HepG2 (cell line): ENCODE results near the gene ZER1. TPM values are rescaled to one million over a fixed set of nuclear protein-coding genes. Genes with fewer than 3 reads are reported as not detected.
A peak's percentile ranks its signal among the peaks of the same experiment; 100 is the strongest.

Experiments
- ATAC-seq: fragments of 200-7000 bp; cut with Tn5 transposase; 3 replicates; pipeline ENCODE4 v1.9.1; 2020; ENCODE audit warnings: mild to moderate bottlenecking, moderate library complexity
- BruUV-seq: library from RNA; stranded (reverse); fragments of 400-500 nt; replicated peaks from 2 replicates; lab custom pipeline; 2021; lab: Mats Ljungman, UMichigan
- CTCF ChIA-PET: fragments of 300-600 bp; formaldehyde crosslinking; extraction: SDS; loops from one replicate; lab custom pipeline; 2021; ENCODE audit warnings: low total read pairs, inconsistent platforms, low intra/inter-chr PET ratio; lab: Yijun Ruan, JAX
- POLR2A ChIA-PET: fragments of 350-600 bp; sonication (Branson Sonifier 250); formaldehyde crosslinking; loops from one replicate; lab custom pipeline; 2020; ENCODE audit warnings: antibody characterized with exemption, inconsistent platforms; lab: Yijun Ruan, JAX
- DNase-seq: peaks from one replicate; pipeline ENCODE4 v3.0.0-alpha.2; 2015; ENCODE audit warnings: low spot score
- FAIRE-seq: peaks from 3 replicates; lab custom pipeline; 2011; peaks lifted over from hg19 to GRCh38; lab: Jason Lieb, UNC
- H2AFZ ChIP-seq: one replicate; pipeline ENCODE4 v1.6.1; 2011; ENCODE audit warnings: low read length, inconsistent platforms
- H3K27ac ChIP-seq: fragments of 300-600 bp; 3 replicates; pipeline ENCODE4 v1.8.0; 2011; ENCODE audit warnings: mixed run types, mild to moderate bottlenecking, mixed read lengths, low read length, inconsistent platforms; ENCODE audit not compliant: insufficient read depth; ENCODE audit errors: extremely low read length
- H3K27me3 ChIP-seq, 2 experiments: fragments of 200-600 bp in 1 of 2; 2 replicates in 1 of 2; 3 replicates in 1 of 2; pipeline versions ENCODE4 v1.6.0 to v1.8.0; 2011; ENCODE audit warnings: low read length in 2 of 2, mild to moderate bottlenecking in 2 of 2, moderate library complexity in 2 of 2, inconsistent platforms in 1 of 2; ENCODE audit not compliant: insufficient read depth in 2 of 2, control insufficient read depth in 1 of 2
- H3K36me3 ChIP-seq, 2 experiments: fragments of 200-600 bp in 1 of 2; replicated peaks in 1 of 2; 2 replicates in 1 of 2; 3 replicates in 1 of 2; pipeline versions ENCODE4 v1.5.1 to v1.8.0; 2011; ENCODE audit warnings: low read length in 2 of 2, inconsistent platforms in 1 of 2; ENCODE audit not compliant: insufficient read depth in 2 of 2, control insufficient read depth in 1 of 2
- H3K4me1 ChIP-seq: 2 replicates; pipeline ENCODE4 v1.5.1; 2012; ENCODE audit warnings: low read length, inconsistent platforms; ENCODE audit not compliant: insufficient read depth
- H3K4me2 ChIP-seq: 2 replicates; pipeline ENCODE4 v1.6.0; 2011; ENCODE audit warnings: low read depth, low read length, inconsistent platforms
- H3K4me3 ChIP-seq, 3 experiments: fragments of 200-600 bp in 1 of 3; sonication (generic), shearing (Covaris generic) in 1 of 3; replicated peaks in 1 of 3; 2 replicates each; pipeline ENCODE4 v1.5.1; 2011 to 2016; ENCODE audit warnings: low read length in 3 of 3, inconsistent platforms in 2 of 3, low read depth in 2 of 3, mild to moderate bottlenecking in 2 of 3, control low read depth in 1 of 3, mixed read lengths in 1 of 3; ENCODE audit not compliant: insufficient read depth in 1 of 3
- H3K79me2 ChIP-seq: one replicate; pipeline ENCODE4 v1.6.1; 2011; ENCODE audit warnings: low read length, inconsistent platforms; ENCODE audit not compliant: insufficient read depth
- H3K9ac ChIP-seq: 2 replicates; pipeline ENCODE4 v1.6.0; 2011; ENCODE audit warnings: mild to moderate bottlenecking, low read depth, low read length, inconsistent platforms; ENCODE audit not compliant: insufficient read depth
- H3K9me3 ChIP-seq: 2 replicates; pipeline ENCODE4 v1.5.1; 2012; ENCODE audit warnings: mild to moderate bottlenecking, low read length
- H4K20me1 ChIP-seq: 2 replicates; pipeline ENCODE4 v1.6.0; 2011; ENCODE audit warnings: inconsistent platforms, mild to moderate bottlenecking, low read length, moderate library complexity; ENCODE audit not compliant: insufficient read depth
- CTCF ChIP-seq: sonication (generic); formaldehyde crosslinking; IDR thresholded peaks from 2 replicates; pipeline ENCODE4 v1.5.0; 2020; ENCODE audit warnings: mild to moderate bottlenecking, missing genetic modification reagents, moderate library complexity
- DDIT3 ChIP-seq: sonication (generic); formaldehyde crosslinking; IDR thresholded peaks from 2 replicates; pipeline ENCODE4 v1.4.0; 2020; ENCODE audit warnings: mild to moderate bottlenecking, missing genetic modification reagents
- DMAP1 ChIP-seq: IDR thresholded peaks from 2 replicates; pipeline ENCODE4 v1.6.1; 2016
- ELF1 ChIP-seq: sonication (generic); formaldehyde crosslinking; IDR thresholded peaks from 2 replicates; pipeline ENCODE4 v1.4.0; 2020; ENCODE audit warnings: missing genetic modification reagents
- EZH2 ChIP-seq: conservative IDR thresholded peaks from 2 replicates; pipeline ENCODE4 v1.6.1; 2012; ENCODE audit warnings: mild to moderate bottlenecking, low read depth, low read length, moderate library complexity
- GTF3A ChIP-seq: sonication (generic); formaldehyde crosslinking; conservative IDR thresholded peaks from 2 replicates; pipeline ENCODE4 v1.4.0; 2020; ENCODE audit warnings: mild to moderate bottlenecking, missing genetic modification reagents
- IRF2 ChIP-seq: IDR thresholded peaks from 2 replicates; pipeline ENCODE4 v1.6.1; 2018; ENCODE audit warnings: missing genetic modification reagents, missing compliant biosample characterization
- KDM1A ChIP-seq: IDR thresholded peaks from 2 replicates; pipeline ENCODE4 v1.6.1; 2016; ENCODE audit warnings: missing compliant biosample characterization
- NFE2L1 ChIP-seq: sonication (generic); formaldehyde crosslinking; IDR thresholded peaks from 2 replicates; pipeline ENCODE4 v1.4.0; 2020; ENCODE audit warnings: missing genetic modification reagents, mild to moderate bottlenecking, borderline replicate concordance
- POGZ ChIP-seq: sonication (generic); formaldehyde crosslinking; IDR thresholded peaks from 2 replicates; pipeline ENCODE4 v1.4.0; 2020; ENCODE audit warnings: mild to moderate bottlenecking, missing genetic modification reagents
- RNF2 ChIP-seq: fragments of 450-650 bp; conservative IDR thresholded peaks from 2 replicates; pipeline ENCODE4 v1.6.1; 2016; ENCODE audit warnings: low read depth
- TRIM22 ChIP-seq: fragments of 450-650 bp; IDR thresholded peaks from 2 replicates; pipeline ENCODE4 v1.6.1; 2017
- ZBTB34 ChIP-seq: sonication (generic); formaldehyde crosslinking; IDR thresholded peaks from 2 replicates; pipeline ENCODE4 v1.8.0; 2022; ENCODE audit warnings: mild to moderate bottlenecking, missing genetic modification reagents
- ZFP1 ChIP-seq: IDR thresholded peaks from 2 replicates; pipeline ENCODE4 v1.6.1; 2016
- ZFX ChIP-seq: sonication (generic); formaldehyde crosslinking; IDR thresholded peaks from 2 replicates; pipeline ENCODE4 v1.4.0; 2020; ENCODE audit warnings: mild to moderate bottlenecking, low read depth, missing genetic modification reagents, moderate library complexity
- ZKSCAN8 ChIP-seq: IDR thresholded peaks from 2 replicates; pipeline ENCODE4 v1.6.1; 2016; ENCODE audit warnings: borderline replicate concordance, missing genetic modification reagents, missing compliant biosample characterization
- ZNF263 ChIP-seq: sonication (generic); formaldehyde crosslinking; IDR thresholded peaks from 2 replicates; pipeline ENCODE4 v1.4.0; 2020; ENCODE audit warnings: missing genetic modification reagents
- WGBS: methylation state at CpG from one replicate; pipeline ENCODE4 v1.1.6; 2017; ENCODE audit warnings: low lambda C conversion rate; 5-methylcytosine and 5-hydroxymethylcytosine counted together
- in situ Hi-C: cut with HindIII; loops from 2 replicates; pipeline ENCODE4 v1.10.0; 2017; ENCODE audit warnings: low pct_unique_long_range_greater_than_20kb; ENCODE audit not compliant: extremely low pct_ligation_motif_present
- intact Hi-C: fragments of 100-400 bp; cut with micrococcal nuclease; formaldehyde crosslinking; loops from one replicate; pipeline ENCODE4 v1.10.0; 2022; ENCODE audit not compliant: unreplicated experiment
- polyA plus RNA-seq, 8 experiments: library from polyadenylated mRNA; depleted of rRNA in 3 of 8; stranded (reverse) in 7 of 8; unstranded in 1 of 8; fragments of >200 nt; fragmentation: Illumina TruSeq in 4 of 8; extraction: Trizol in 4 of 8; gene quantifications; 2 replicates each; pipeline versions ENCODE4 v1.2.1 to v1.2.3, GENCODE V29; 2011 to 2016; ENCODE audit warnings: low read depth in 4 of 8, missing spikeins in 1 of 8, mixed read lengths in 1 of 8; ENCODE audit not compliant: insufficient read depth in 1 of 8
- total RNA-seq, 5 experiments: library from RNA; depleted of rRNA; stranded (reverse); fragments of >200 nt; fragmentation: Illumina TruSeq; extraction: Trizol; gene quantifications; 2 replicates each; pipeline ENCODE4 v1.2.3, GENCODE V29; 2016; ENCODE audit warnings: low read depth in 1 of 5
- TF ChIP-seq, protein P1 (sequence below): sonication (generic); formaldehyde crosslinking; IDR thresholded peaks from 2 replicates; pipeline ENCODE4 v1.9.0; 2021; ENCODE audit warnings: missing genetic modification reagents, borderline replicate concordance

ZER1 gene
- total and polyA plus RNA-seq, 2 of the 13 experiments (the other 11 are each of a cell fraction or from before 2014, with no cell fraction given) = 7.7 to 40.0 TPM

- ChIA-PET POLR2A (interaction anchor here (1.0 kb wide), 1 partner anchor 18 kb away, joined by 6 read pairs; no protein-coding TSS in a partner anchor), CTCF (interaction anchor here (0.7 to 2.6 kb wide), 5 partner anchors 31 to 115 kb away, joined by 3 to 17 read pairs (median 4); partner anchors contain the start of gene ENDOG)
- peak within 1 kb of the TSS; percentile 85 for H3K27ac ChIP-seq
- in situ Hi-C loops = no loop called here
- no peaks in the 10 kb centered on the region for H3K9me3 ChIP-seq
- DNase-seq (peak; percentile 74), ATAC-seq (peak; percentile 87), FAIRE-seq (no peak)
- H4K20me1 ChIP-seq = no peaks in the 10 kb centered on the region
- BruUV-seq = TSS peak; percentile 55
- intact Hi-C loops = loop anchor here (5.0 kb wide), 1 partner anchor 65 kb away; no protein-coding TSS in a partner anchor
- no peak within 1 kb of the TSS for H2AFZ ChIP-seq
- no peaks in the 10 kb centered on the region for H3K27me3 ChIP-seq
- H3K4me3 ChIP-seq = peak within 1 kb of the TSS; percentile 89 to 97 (median 92)
- WGBS = 0% methylated on average over 8 of the region's 65 CpGs
- H3K36me3 ChIP-seq = peaks cover 4 to 12% of the 10 kb centered on the region in 2 experiments; a peak in 4 of 5 replicates
- H3K4me1 ChIP-seq = peaks cover 13% of the 10 kb centered on the region
- H3K4me2 ChIP-seq = peak within 1 kb of the TSS; percentile 92
- peaks cover 8% of the 10 kb centered on the region for H3K79me2 ChIP-seq
- H3K9ac ChIP-seq = peak within 1 kb of the TSS; percentile 78
- TF ChIP-seq ELF1 (CRISPR knock-in tag) = peak; percentile 68
- 0 out of 2 replicates have a peak, but pooled peaks have one; percentile 30 for TF ChIP-seq IRF2 (CRISPR knock-in tag)
- TF ChIP-seq TRIM22 = no peak
- no peak for TF ChIP-seq ZNF263 (CRISPR knock-in tag)
- no peak for TF ChIP-seq DDIT3 (CRISPR knock-in tag)
- peak; percentile 91 for TF ChIP-seq CTCF
- TF ChIP-seq NFE2L1 (CRISPR knock-in tag) = no peak
- no peak for TF ChIP-seq KDM1A
- peak; percentile 79 for TF ChIP-seq ZFX (CRISPR knock-in tag)
- no peak for TF ChIP-seq ZFP1
- TF ChIP-seq ZBTB34 (CRISPR knock-in tag) = no peak
- no peak for TF ChIP-seq EZH2
- TF ChIP-seq, protein P1, sequence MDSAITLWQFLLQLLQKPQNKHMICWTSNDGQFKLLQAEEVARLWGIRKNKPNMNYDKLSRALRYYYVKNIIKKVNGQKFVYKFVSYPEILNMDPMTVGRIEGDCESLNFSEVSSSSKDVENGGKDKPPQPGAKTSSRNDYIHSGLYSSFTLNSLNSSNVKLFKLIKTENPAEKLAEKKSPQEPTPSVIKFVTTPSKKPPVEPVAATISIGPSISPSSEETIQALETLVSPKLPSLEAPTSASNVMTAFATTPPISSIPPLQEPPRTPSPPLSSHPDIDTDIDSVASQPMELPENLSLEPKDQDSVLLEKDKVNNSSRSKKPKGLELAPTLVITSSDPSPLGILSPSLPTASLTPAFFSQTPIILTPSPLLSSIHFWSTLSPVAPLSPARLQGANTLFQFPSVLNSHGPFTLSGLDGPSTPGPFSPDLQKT (CRISPR knock-in tag) = no peak
- TF ChIP-seq ZKSCAN8 (CRISPR knock-in tag) = no peak
- TF ChIP-seq DMAP1 (CRISPR knock-in tag) = no peak
- no peak for TF ChIP-seq RNF2
- TF ChIP-seq POGZ (CRISPR knock-in tag) = peak; percentile 68
- no peak for TF ChIP-seq GTF3A (CRISPR knock-in tag)
Observed at GRCh38 chr9:128702445-128702948, 69.2 kb downstream of the ZER1 start, which contains the start of gene PKN3. PKN3 (plus strand) TSS chr9:128702503; CDS start chr9:128702916, 413 bp downstream.
